Measurements from ENCODE around the gene VPS72.

- no peak for TF ChIP-seq CTCF (conservative IDR thresholded peaks at IDR 0.05; ENCODE audit: low read length)
- no peak for TF ChIP-seq EZH2phosphoT487 (IDR thresholded peaks at IDR 0.05; ENCODE audit: borderline replicate concordance)
These were observed 24.1 kb downstream of the VPS72 start, which contains the start of the genes LYSMD1 and SCNM1 for GRCh38 chr1:151165738-151166504.

Measured in Loucy (cell line).